GM18951 (cell line): Measurements from ENCODE around the gene RAP1GAP2.
"Not testable (repeated sequence)": the region's sequence is repeated elsewhere in the genome, so short reads cannot be mapped to it uniquely, and the experiment has no call there.

Experiments
- POLR2A ChIP-seq: IDR thresholded peaks from 4 replicates; pipeline ENCODE4 v1.6.1; 2011; ENCODE audit warnings: mild to moderate bottlenecking; ENCODE audit not compliant: insufficient read length, insufficient read depth; ENCODE audit errors: extremely low read depth
- in situ Hi-C: fragments of 300-500 bp; cut with MboI; formaldehyde crosslinking; loops from one replicate; pipeline ENCODE4 v1.12.0; 2022; ENCODE audit warnings: low sequenced_read_pairs, mixed read lengths, inconsistent platforms; ENCODE audit not compliant: unreplicated experiment

The RAP1GAP2 gene

DNA sequence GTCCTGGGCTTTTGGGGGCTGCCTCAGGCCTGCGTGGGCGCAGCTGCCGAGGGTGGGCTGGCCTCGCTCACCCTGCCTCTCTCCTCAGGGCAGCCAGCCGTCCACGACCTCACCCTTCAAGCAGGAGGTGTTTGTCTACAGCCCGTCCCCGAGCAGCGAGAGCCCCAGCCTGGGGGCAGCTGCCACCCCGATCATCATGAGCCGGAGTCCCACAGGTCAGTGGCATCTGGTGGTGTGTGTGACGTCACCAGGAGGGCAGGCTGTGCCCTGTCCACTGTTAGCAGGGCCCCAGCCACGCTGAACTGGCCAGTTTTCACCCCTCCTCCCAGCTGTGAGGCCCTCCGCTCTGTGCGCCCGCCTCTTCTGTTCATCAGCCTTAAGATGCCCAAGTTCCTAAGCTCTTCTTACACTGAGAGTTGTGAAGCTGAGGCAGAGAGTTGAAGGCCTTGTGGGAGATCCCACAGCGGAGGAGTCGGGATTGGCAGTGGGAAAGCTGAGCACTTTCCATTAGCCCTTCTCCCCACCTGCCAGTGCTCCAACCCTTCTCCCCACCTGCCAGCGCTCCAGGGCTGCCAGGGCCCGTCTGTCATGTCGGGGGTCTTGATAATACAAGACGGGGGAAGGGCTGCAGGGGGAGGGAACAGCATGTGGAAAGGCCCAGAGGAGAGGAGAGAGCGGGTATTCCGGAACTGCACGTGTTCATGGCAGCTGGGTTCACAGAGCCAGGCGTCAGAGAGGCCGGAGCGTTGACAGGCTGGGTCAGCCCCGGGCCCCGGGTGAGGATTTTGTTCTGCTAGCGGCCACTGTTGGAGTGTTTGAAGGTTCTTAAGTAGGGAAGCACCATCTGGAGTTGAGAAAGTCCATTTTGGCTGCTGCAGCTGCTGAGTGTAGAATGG, 230.9 kb downstream of the RAP1GAP2 start:
- TF ChIP-seq POLR2A, result no peak
- in situ Hi-C loops, result no loop called here

- no peak for TF ChIP-seq POLR2A
- in situ Hi-C loops, result no loop called here
Measured at GRCh38 chr17:3027786-3028532, 231.7 kb downstream of the RAP1GAP2 start.

DNA sequence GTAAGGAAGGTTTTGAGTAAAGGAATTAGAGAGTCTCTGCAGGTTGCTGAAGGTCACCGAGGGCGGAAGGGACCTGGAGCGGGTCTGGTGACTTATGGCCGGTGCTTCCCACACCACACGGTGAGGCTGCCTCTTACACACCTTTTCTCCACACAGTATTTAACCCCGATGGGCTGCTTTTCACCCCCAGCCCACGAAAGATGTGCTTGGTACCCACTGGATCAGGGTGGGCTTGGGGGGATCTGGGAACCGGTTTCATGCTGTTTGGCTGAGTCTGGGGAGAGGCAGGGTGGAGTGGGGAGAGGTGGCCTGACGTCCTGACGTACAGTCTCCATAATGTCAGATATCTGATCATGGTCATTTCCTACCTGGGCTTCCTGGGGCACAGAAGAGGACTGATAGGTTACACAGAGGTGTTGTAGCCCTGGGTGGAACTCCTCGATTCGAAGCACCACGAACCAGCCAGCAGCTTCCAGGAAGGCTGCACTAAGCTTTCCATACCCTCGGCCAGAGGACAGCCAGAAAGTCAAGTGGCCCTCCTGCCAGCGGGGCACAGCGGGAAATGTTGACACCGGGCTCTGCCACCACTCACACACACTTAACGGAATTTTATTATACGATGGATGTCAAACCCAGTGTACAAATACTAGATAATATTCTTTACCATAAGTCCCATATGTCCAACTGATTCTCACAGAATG, 233.1 kb downstream of the RAP1GAP2 start:
- no peak for TF ChIP-seq POLR2A
- in situ Hi-C loops, result no loop called here

DNA sequence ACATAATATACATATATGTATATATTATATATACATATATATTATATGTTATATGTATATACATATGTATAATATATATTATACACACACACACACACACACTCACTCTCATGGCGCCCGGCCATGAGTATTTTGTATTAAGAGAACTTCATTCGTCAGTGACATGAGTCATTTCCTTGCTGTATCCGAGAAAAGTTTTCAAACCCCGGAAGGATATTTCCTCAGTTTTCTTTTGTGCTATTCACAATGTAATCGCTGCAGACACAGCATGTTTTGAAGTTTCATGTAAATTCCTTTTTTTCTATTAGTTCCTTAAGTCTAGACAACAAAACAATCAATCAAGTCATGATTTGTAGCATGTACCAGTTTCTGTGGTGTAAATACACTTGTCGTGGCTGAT, 233.9 kb downstream of the RAP1GAP2 start:
- in situ Hi-C loops, result no loop called here
- TF ChIP-seq POLR2A, result no peak

DNA sequence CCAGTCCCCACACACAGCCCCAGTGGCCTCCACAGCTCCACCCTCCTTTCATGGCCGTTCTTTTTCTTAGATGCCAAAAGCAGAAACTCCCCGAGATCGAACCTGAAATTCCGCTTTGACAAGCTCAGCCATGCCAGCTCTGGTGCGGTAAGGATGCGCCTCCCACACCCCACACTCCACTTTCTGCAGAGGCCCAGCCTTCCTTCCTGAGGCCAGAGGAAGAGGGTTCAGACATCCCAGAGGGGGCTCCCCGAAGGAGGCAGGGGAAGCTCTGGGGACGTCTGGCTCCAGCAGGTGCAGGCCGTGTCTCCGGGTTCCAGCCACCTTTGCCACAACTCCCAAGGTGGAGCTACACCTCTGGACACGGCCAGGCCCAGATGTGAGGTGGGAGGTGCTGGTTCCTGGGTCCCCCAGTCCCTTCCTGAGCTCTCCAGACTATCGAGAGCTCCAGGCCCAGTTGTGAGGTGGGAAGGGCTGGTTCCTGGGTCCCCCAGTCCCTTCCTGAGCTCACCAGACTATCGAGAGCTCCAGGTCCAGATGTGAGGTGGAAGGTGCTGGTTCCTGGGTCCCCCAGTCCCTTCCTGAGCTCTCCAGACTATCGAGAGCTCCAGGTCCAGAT, 234.7 kb downstream of the RAP1GAP2 start:
- in situ Hi-C loops, result not testable (repeated sequence)

GRCh38 chr17:3032258-3033247, 236.3 kb downstream of the RAP1GAP2 start:
- in situ Hi-C loops, result no loop called here
- no peak for TF ChIP-seq POLR2A

DNA sequence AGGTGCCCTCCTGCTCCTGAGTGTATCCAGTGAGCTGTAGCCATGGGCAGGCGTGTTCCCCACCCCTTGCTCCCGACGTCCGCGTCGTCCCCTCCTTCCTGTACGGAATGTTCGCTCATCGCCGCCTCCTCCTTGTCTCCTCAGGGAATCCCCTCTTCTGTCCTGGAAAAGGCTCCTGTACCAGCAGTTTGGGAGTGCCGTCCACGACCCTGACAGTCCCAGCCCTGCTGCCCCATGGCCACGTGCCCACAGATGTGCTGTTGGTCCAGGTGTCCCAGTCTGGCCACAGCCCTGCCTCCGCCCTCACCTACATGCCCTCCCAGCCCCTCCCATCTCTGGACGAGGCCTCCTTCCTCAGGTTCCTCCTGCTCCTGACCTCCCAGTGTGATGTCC, 237.0 kb downstream of the RAP1GAP2 start:
- TF ChIP-seq POLR2A, result no peak
- in situ Hi-C loops, result no loop called here

DNA sequence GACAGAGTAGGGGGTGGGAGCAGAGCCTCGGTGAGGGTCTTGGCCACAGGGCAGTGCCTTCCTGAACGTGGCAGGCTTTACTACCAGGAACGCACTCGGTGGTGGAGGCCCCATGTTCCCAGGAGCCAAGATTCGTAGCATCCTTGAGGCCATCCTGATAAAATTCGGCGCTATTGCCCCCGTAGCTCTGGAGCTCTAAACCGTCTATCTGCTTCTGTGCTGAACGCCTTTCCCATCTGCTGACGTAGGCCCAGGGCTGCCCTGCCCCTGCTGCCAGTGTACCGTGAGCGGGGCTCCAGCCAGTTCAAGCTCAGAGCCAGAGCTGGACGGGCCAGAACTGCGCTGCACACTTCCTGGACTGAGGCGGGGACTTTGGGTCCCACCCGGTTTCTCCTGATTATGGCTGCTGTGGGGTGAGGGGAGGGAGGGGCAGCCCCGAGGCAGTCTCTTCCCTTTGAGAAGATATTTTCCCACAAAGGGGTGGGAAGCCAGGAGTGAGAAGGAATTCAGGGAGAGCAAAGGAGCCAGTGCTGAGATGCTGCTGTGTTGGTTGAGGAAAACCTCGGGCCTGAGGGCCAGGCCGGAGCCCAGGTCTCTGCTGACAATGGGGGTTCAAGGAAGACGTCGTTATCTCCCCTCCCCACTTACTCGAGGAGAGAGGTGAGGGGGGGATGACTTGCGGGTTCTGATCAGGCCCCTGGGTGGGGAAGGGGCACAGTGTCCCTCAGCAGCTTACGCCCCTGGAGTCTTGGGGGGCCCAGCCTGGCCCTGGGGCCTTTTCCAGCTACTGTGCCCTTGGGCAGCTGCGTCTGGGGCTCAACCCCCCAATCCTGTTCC, 237.7 kb downstream of the RAP1GAP2 start:
- in situ Hi-C loops, result no loop called here
- no peak for TF ChIP-seq POLR2A

GRCh38 chr17:3034578-3034920, 238.3 kb downstream of the RAP1GAP2 start:
- TF ChIP-seq POLR2A, result no peak
- in situ Hi-C loops, result no loop called here

- no peak for TF ChIP-seq POLR2A
- in situ Hi-C loops, result no loop called here
Measured at GRCh38 chr17:3035256-3035967, 239.2 kb downstream of the RAP1GAP2 start.

GRCh38 chr17:3035968-3036280, 239.7 kb downstream of the RAP1GAP2 start:
- TF ChIP-seq POLR2A, result no peak
- in situ Hi-C loops, result no loop called here
